ENCODE results near the gene GRM8. TPM values are rescaled to one million over a fixed set of nuclear protein-coding genes. Genes with fewer than 3 reads are reported as not detected.

Gene GRM8
- total and polyA plus RNA-seq, 2 experiments from 2014 or later: not detected

DNA sequence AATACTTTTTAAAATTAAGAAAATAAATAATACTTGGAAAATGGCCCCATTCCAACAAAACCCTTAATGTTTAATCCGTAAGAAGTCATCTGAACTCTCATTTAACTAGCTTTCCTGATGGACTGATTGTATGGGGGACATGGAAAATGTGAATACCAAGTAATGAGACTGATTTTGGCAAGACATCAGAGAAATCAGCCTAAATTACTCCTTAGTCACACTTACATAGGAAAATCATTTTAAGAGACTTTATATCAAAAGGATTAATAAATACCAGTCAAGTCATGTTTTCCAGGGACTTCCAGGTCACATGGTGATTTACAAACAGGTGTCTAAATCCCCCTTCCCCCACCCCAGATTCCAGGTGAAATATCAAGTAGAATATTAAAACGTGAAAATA, 58.2 kb downstream of the GRM8 start:
- H3K36me3 ChIP-seq (ENCODE audit: low read depth): no peaks in the 10 kb centered on the region
- 4 to 5% methylated on average over 2 of the region's 2 CpGs for WGBS, 2 experiments (ENCODE audit: low coverage in 1 of 2, low lambda C conversion rate in 2 of 2, missing lambda C conversion rate in 2 of 2)
- H3K4me3 ChIP-seq: no peak overlapping the region
- H3K4me2 ChIP-seq (ENCODE audit: unreplicated experiment): no peak overlapping the region
- TF ChIP-seq EZH2phosphoT487 (IDR thresholded peaks at IDR 0.05; ENCODE audit: insufficient read depth, low read depth) (no peak), EZH2 (IDR thresholded peaks at IDR 0.05; ENCODE audit: insufficient read depth, poor library complexity, severe bottlenecking) (no peak)
- no peak overlapping the region for H2AFZ ChIP-seq
- in situ Hi-C loops (cut with MboI): no loop called here
- no peaks in the 10 kb centered on the region for H3K9me2 ChIP-seq (ENCODE audit: insufficient read depth)
- no peak overlapping the region for H3K27ac ChIP-seq
- no peaks in the 10 kb centered on the region for H3K79me2 ChIP-seq (ENCODE audit: insufficient read depth)
- no peaks in the 10 kb centered on the region for H3K9me3 ChIP-seq (ENCODE audit: low read depth)
- H4K20me1 ChIP-seq (ENCODE audit: insufficient read depth): no peaks in the 10 kb centered on the region
- no peak for DNase-seq
- H3K9ac ChIP-seq: no peak overlapping the region
- no peaks in the 10 kb centered on the region for H3K4me1 ChIP-seq (ENCODE audit: insufficient read depth)
- H3F3A ChIP-seq (ENCODE audit: insufficient read depth): no peaks in the 10 kb centered on the region
- no peaks in the 10 kb centered on the region for H3K27me3 ChIP-seq (replicated peaks; ENCODE audit: insufficient read depth)

DNA sequence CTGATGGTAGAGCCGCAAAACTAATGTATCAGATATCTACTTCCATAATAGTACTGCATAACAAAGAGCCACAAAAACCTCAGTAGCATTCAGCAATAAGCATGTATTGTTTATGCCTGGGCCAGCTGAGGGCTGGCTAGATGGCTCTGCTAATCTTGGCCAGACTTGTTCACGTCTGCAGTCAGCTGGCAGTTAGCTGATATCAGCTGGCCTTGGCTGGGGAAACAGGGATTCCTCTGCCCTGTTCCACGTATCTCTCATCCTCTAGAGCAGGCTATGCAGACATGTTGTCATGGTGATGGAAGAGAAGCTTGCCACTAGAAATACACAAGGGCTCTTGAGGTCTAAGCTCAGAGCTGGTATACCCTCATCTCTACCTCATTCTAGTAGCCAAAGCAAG, 62.9 kb downstream of the GRM8 start:
- H2AFZ ChIP-seq: no peak overlapping the region
- H3K9ac ChIP-seq: no peak overlapping the region
- WGBS, 2 experiments (ENCODE audit: low coverage in 1 of 2, low lambda C conversion rate in 2 of 2, missing lambda C conversion rate in 2 of 2): 18 to 25% methylated on average over 3 of the region's 3 CpGs
- no peak overlapping the region for H3K4me3 ChIP-seq
- no peaks in the 10 kb centered on the region for H3K79me2 ChIP-seq (ENCODE audit: insufficient read depth)
- no peak for DNase-seq
- no peaks in the 10 kb centered on the region for H3K27me3 ChIP-seq (replicated peaks; ENCODE audit: insufficient read depth)
- H3K4me2 ChIP-seq (ENCODE audit: unreplicated experiment): no peak overlapping the region
- no peak overlapping the region for H3K27ac ChIP-seq
- H3K4me1 ChIP-seq (ENCODE audit: insufficient read depth): no peaks in the 10 kb centered on the region
- TF ChIP-seq EZH2phosphoT487 (IDR thresholded peaks at IDR 0.05; ENCODE audit: insufficient read depth, low read depth) (no peak), EZH2 (IDR thresholded peaks at IDR 0.05; ENCODE audit: insufficient read depth, poor library complexity, severe bottlenecking) (no peak)
- no peaks in the 10 kb centered on the region for H4K20me1 ChIP-seq (ENCODE audit: insufficient read depth)
- no peaks in the 10 kb centered on the region for H3K36me3 ChIP-seq (ENCODE audit: low read depth)
- no peaks in the 10 kb centered on the region for H3F3A ChIP-seq (ENCODE audit: insufficient read depth)
- in situ Hi-C loops (cut with MboI): no loop called here
- no peaks in the 10 kb centered on the region for H3K9me3 ChIP-seq (ENCODE audit: low read depth)
- H3K9me2 ChIP-seq (ENCODE audit: insufficient read depth): no peaks in the 10 kb centered on the region

GRCh38 chr7:127189074-127189473, 63.7 kb downstream of the GRM8 start:
- no peaks in the 10 kb centered on the region for H4K20me1 ChIP-seq (ENCODE audit: insufficient read depth)
- no peak overlapping the region for H3K9ac ChIP-seq
- no peak for DNase-seq
- H3K79me2 ChIP-seq (ENCODE audit: insufficient read depth): no peaks in the 10 kb centered on the region
- H3K4me2 ChIP-seq (ENCODE audit: unreplicated experiment): no peak overlapping the region
- H3K9me2 ChIP-seq (ENCODE audit: insufficient read depth): no peaks in the 10 kb centered on the region
- no peak overlapping the region for H3K4me3 ChIP-seq
- in situ Hi-C loops (cut with MboI): no loop called here
- TF ChIP-seq EZH2phosphoT487 (IDR thresholded peaks at IDR 0.05; ENCODE audit: insufficient read depth, low read depth) (no peak), EZH2 (IDR thresholded peaks at IDR 0.05; ENCODE audit: insufficient read depth, poor library complexity, severe bottlenecking) (no peak)
- no peaks in the 10 kb centered on the region for H3K36me3 ChIP-seq (ENCODE audit: low read depth)
- no peaks in the 10 kb centered on the region for H3F3A ChIP-seq (ENCODE audit: insufficient read depth)
- no peaks in the 10 kb centered on the region for H3K27me3 ChIP-seq (replicated peaks; ENCODE audit: insufficient read depth)
- H3K9me3 ChIP-seq (ENCODE audit: low read depth): no peaks in the 10 kb centered on the region
- WGBS, 2 experiments (ENCODE audit: low coverage in 1 of 2, low lambda C conversion rate in 2 of 2, missing lambda C conversion rate in 2 of 2): 7 to 8% methylated on average over 2 of the region's 2 CpGs
- H2AFZ ChIP-seq: no peak overlapping the region
- H3K27ac ChIP-seq: no peak overlapping the region
- H3K4me1 ChIP-seq (ENCODE audit: insufficient read depth): no peaks in the 10 kb centered on the region

- DNase-seq: no peak
- Histone ChIP-seq H4K20me1 (ENCODE audit: insufficient read depth) (no peaks in the 10 kb centered on the region), H3K36me3 (ENCODE audit: low read depth) (no peaks in the 10 kb centered on the region), H3K27ac (no peak overlapping the region), H3K79me2 (ENCODE audit: insufficient read depth) (no peaks in the 10 kb centered on the region), H3K9me2 (ENCODE audit: insufficient read depth) (no peaks in the 10 kb centered on the region), H3K4me1 (ENCODE audit: insufficient read depth) (no peaks in the 10 kb centered on the region), H3K4me3 (no peak overlapping the region), H3K27me3 (replicated peaks; ENCODE audit: insufficient read depth) (no peaks in the 10 kb centered on the region), H3K9ac (no peak overlapping the region), H3K4me2 (ENCODE audit: unreplicated experiment) (no peak overlapping the region), H2AFZ (no peak overlapping the region), H3K9me3 (ENCODE audit: low read depth) (no peaks in the 10 kb centered on the region), H3F3A (ENCODE audit: insufficient read depth) (no peaks in the 10 kb centered on the region)
- TF ChIP-seq EZH2 (IDR thresholded peaks at IDR 0.05; ENCODE audit: insufficient read depth, poor library complexity, severe bottlenecking): no peak
- no peak for TF ChIP-seq EZH2phosphoT487 (IDR thresholded peaks at IDR 0.05; ENCODE audit: insufficient read depth, low read depth)
- WGBS, 2 experiments (ENCODE audit: low coverage in 1 of 2, low lambda C conversion rate in 2 of 2, missing lambda C conversion rate in 2 of 2): 20 to 30% methylated on average over 1 of the region's 1 CpG
- in situ Hi-C loops (cut with MboI): no loop called here
Measured at GRCh38 chr7:127187740-127188139, 65.0 kb downstream of the GRM8 start.

DNA sequence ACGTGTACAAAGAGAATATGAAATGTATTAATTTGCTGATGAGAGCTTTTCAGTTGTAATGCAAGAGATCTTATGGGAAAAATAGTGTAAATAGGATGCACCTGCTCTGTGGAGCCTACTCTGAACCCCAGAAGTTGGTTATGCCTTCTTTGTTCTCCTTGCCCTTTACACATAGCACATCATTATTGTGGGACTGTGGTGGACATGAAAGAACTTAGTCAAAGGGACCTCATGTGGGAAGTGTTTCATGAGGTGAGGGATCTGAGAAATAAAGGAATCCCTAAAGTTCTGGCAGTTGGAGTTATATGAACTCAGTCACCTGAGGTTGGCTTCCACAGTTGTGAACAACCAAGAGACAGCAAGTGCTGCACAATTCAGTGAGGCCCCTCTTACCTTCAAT, 66.1 kb downstream of the GRM8 start:
- no peak overlapping the region for H3K27ac ChIP-seq
- no peaks in the 10 kb centered on the region for H3K27me3 ChIP-seq (replicated peaks; ENCODE audit: insufficient read depth)
- H3K4me1 ChIP-seq (ENCODE audit: insufficient read depth): no peaks in the 10 kb centered on the region
- no peak overlapping the region for H3K4me2 ChIP-seq (ENCODE audit: unreplicated experiment)
- H4K20me1 ChIP-seq (ENCODE audit: insufficient read depth): no peaks in the 10 kb centered on the region
- no peaks in the 10 kb centered on the region for H3K79me2 ChIP-seq (ENCODE audit: insufficient read depth)
- H3K9me3 ChIP-seq (ENCODE audit: low read depth): no peaks in the 10 kb centered on the region
- WGBS, 2 experiments (ENCODE audit: low coverage in 1 of 2, low lambda C conversion rate in 2 of 2, missing lambda C conversion rate in 2 of 2): 4% methylated on average over 1 of the region's 1 CpG
- H3K36me3 ChIP-seq (ENCODE audit: low read depth): no peaks in the 10 kb centered on the region
- H3F3A ChIP-seq (ENCODE audit: insufficient read depth): no peaks in the 10 kb centered on the region
- in situ Hi-C loops (cut with MboI): no loop called here
- no peak overlapping the region for H3K4me3 ChIP-seq
- no peak overlapping the region for H2AFZ ChIP-seq
- DNase-seq: no peak
- TF ChIP-seq EZH2phosphoT487 (IDR thresholded peaks at IDR 0.05; ENCODE audit: insufficient read depth, low read depth): no peak
- TF ChIP-seq EZH2 (IDR thresholded peaks at IDR 0.05; ENCODE audit: insufficient read depth, poor library complexity, severe bottlenecking): no peak
- H3K9ac ChIP-seq: no peak overlapping the region
- no peaks in the 10 kb centered on the region for H3K9me2 ChIP-seq (ENCODE audit: insufficient read depth)

Measured in GM23248 (cell line).